Measurements from ENCODE around the gene SAP30. TPM values are rescaled to one million over a fixed set of nuclear protein-coding genes. Genes with fewer than 3 reads are reported as not detected.

Gene SAP30
- total RNA-seq, 4 donors from 2014 or later: 15.1 to 58.5 (median 25.7) TPM

DNA sequence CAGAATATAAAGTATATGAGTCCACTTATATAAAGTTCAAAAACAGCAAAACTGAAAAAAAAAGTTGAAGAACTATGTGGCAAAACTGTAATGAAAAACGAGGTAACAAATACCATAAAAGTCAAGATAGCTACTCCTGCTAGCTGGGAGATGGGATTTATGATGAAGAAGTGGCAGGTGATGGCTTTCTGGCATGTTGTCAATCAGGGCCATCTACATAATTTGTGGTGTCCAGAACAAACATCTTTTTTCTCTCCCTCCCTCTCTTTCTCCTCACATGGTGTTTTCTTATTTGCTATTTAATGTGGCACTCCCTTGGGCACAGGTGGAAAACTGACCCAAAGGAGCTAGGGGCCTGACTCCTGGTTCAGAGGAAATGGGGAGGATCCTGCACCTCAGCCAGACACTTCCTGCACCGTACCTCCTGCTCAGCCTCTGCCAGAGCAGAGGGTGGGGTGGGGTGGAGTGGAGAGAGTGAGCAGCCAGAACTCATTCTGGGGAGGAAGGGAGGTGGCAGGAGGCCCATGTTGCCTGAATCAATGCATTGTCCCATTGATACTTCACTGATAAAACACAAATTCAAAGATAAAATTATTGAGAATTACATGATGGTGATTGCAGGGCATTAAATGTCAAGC lies 5.3 kb upstream of the SAP30 start:
- Histone ChIP-seq H3K36me3 (no peaks in the 10 kb centered on the region), H3K27ac (no peak overlapping the region), H3K4me1 (peaks cover 0 to 9% of the 10 kb centered on the region in 2 donors), H3K9me3 (no peaks in the 10 kb centered on the region), H3K4me3 (no peak overlapping the region), H3K27me3 (no peaks in the 10 kb centered on the region)
- TF ChIP-seq POLR2A (IDR thresholded peaks at IDR 0.05) (no peak), CTCF (IDR thresholded peaks at IDR 0.05) (no peak)
- no peak for DNase-seq
- intact Hi-C loops (cut with DNase I; ENCODE audit: low total_unique reads): loop anchor here (5.0 kb wide), 1 partner anchor 33 kb away; the partner anchor contains the start of gene HMGB2

DNA sequence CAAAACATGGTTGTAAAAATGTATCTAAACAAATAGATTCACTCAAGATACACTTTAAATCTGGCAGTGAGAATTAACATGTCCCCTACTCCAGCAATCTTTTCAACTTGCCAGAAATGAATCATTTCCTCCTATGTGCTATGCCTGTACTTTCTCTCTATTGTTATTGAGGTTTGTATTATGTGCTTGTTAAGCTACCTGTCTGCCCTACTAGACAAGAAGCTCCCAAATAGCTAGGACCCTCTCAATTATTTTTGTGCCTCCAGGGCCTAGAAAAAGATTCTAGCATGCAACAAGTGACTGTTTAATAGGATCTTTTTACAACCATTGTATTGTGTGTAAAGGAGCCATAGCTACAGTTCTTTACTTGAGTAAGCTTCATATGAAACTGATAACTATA lies 3.5 kb upstream of the SAP30 start:
- TF ChIP-seq CTCF (IDR thresholded peaks at IDR 0.05) (no peak), POLR2A (IDR thresholded peaks at IDR 0.05) (no peak)
- intact Hi-C loops (cut with DNase I; ENCODE audit: low total_unique reads): loop anchor here (5.0 kb wide), 1 partner anchor 35 kb away; the partner anchor contains the start of gene HMGB2
- Histone ChIP-seq H3K4me3 (no peak overlapping the region), H3K36me3 (no peaks in the 10 kb centered on the region), H3K27me3 (no peaks in the 10 kb centered on the region), H3K4me1 (peaks cover 0 to 9% of the 10 kb centered on the region in 2 donors), H3K27ac (peak overlapping the region; percentile 18 to 32), H3K9me3 (no peaks in the 10 kb centered on the region)
- DNase-seq: no peak

- no peak for TF ChIP-seq POLR2A (IDR thresholded peaks at IDR 0.05)
- no peak for TF ChIP-seq CTCF (IDR thresholded peaks at IDR 0.05)
- no peaks in the 10 kb centered on the region for H3K9me3 ChIP-seq
- no peak for DNase-seq
- peak overlapping the region; percentile 5 to 32 for H3K27ac ChIP-seq
- H3K4me1 ChIP-seq: peaks cover 0 to 9% of the 10 kb centered on the region in 2 donors
- H3K4me3 ChIP-seq: peak overlapping the region in 1 of 2 donors; percentile 85
- H3K27me3 ChIP-seq: no peaks in the 10 kb centered on the region
- no peaks in the 10 kb centered on the region for H3K36me3 ChIP-seq
- intact Hi-C loops (cut with DNase I; ENCODE audit: low total_unique reads): loop anchor here (5.0 kb wide), 1 partner anchor 36 kb away; the partner anchor contains the start of gene HMGB2
Observed at GRCh38 chr4:173367946-173368345, 2.8 kb upstream of the SAP30 start.

DNA sequence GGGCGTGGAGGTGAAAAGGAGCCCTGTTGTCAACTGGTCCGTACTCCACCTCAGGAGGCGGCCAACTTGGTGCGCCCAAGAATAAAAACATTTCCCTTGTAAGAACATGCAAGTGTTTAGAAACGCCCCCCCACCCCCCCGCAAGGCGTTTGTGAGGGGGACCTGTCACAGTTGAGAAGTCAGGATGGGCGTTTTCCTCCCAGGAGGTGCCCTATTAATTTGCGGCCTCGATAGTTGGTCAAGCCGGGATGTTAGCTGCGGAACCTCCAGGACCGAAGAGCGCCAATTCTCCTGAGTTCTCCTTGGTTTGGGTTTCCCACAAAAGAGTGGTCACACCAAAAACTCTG lies 651 bp upstream of the SAP30 start:
- Histone ChIP-seq H3K4me1 (peaks cover 0 to 9% of the 10 kb centered on the region in 2 donors), H3K27me3 (no peaks in the 10 kb centered on the region), H3K9me3 (no peaks in the 10 kb centered on the region), H3K4me3 (peak overlapping the region; percentile 69 to 85), H3K36me3 (no peaks in the 10 kb centered on the region), H3K27ac (peak overlapping the region; percentile 93 to 100)
- intact Hi-C loops (cut with DNase I; ENCODE audit: low total_unique reads): no loop called here
- peak; percentile 65 to 77 for DNase-seq
- no peak for TF ChIP-seq POLR2A (IDR thresholded peaks at IDR 0.05)
- no peak for TF ChIP-seq CTCF (IDR thresholded peaks at IDR 0.05)

- Histone ChIP-seq H3K36me3 (no peaks in the 10 kb centered on the region), H3K9me3 (no peaks in the 10 kb centered on the region), H3K27me3 (no peaks in the 10 kb centered on the region), H3K4me1 (peaks cover 0 to 9% of the 10 kb centered on the region in 2 donors), H3K27ac (peak overlapping the region; percentile 93 to 97), H3K4me3 (peak overlapping the region; percentile 69 to 85)
- TF ChIP-seq POLR2A (IDR thresholded peaks at IDR 0.05) (peak; percentile 10 to 42), CTCF (IDR thresholded peaks at IDR 0.05) (no peak)
- intact Hi-C loops (cut with DNase I; ENCODE audit: low total_unique reads): no loop called here
- peak; percentile 68 to 70 for DNase-seq
Observed at GRCh38 chr4:173371292-173372192, 788 bp downstream of the SAP30 start.

Data from uterus (tissue), 4 donors.